Neural cell (in vitro differentiated cells): ENCODE data around the gene TMEM17.

ENCODE experiments used
- CTCF ChIP-seq: fragments of 450-650 bp; IDR thresholded peaks from 2 replicates; pipeline ENCODE4 v1.5.1; 2014; ENCODE audit warnings: antibody characterized with exemption, mild to moderate bottlenecking, moderate library complexity; ENCODE audit not compliant: poor library complexity, severe bottlenecking
- RAD21 ChIP-seq: fragments of 450-650 bp; conservative IDR thresholded peaks from 2 replicates; pipeline ENCODE4 v1.6.1; 2014; ENCODE audit warnings: antibody characterized with exemption, mild to moderate bottlenecking, moderate library complexity

- TF ChIP-seq RAD21 (no peak), CTCF (no peak)
These were observed 46.3 kb downstream of the TMEM17 start for GRCh38 chr2:62459672-62460071.
